ENCODE data around the gene TEX30.
"Not testable (repeated sequence)": the region's sequence is repeated elsewhere in the genome, so short reads cannot be mapped to it uniquely, and the experiment has no call there.

Gene TEX30

GRCh38 chr13:102798581-102799425 lies 25.2 kb upstream of the TEX30 start, which contains the start of the genes BIVM and POGLUT2:
TSS of gene BIVM (plus strand) at chr13:102799119. CDS start at chr13:102807268, 8,149 bp downstream.
TSS of gene POGLUT2 (minus strand) at chr13:102798976. CDS start at chr13:102798670, 306 bp downstream.
- TF ChIP-seq GATA1 (IDR thresholded peaks at IDR 0.05; ENCODE audit: low read depth, low read length) (no peak), POLR2A (IDR thresholded peaks at IDR 0.05; ENCODE audit: low read length) (no peak)

GRCh38 chr13:102793611-102794355 lies 20.2 kb upstream of the TEX30 start:
- no peak for DNase-seq
- TF ChIP-seq POLR2A (IDR thresholded peaks at IDR 0.05; ENCODE audit: low read length) (no peak), GATA1 (IDR thresholded peaks at IDR 0.05; ENCODE audit: low read depth, low read length) (no peak)

More at GRCh38 chr13:102798581-102799425, 25.2 kb upstream of the TEX30 start, which contains the start of the genes BIVM and POGLUT2:
- DNase-seq = peak; percentile 86

GRCh38 chr13:102792396-102792795 lies 18.8 kb upstream of the TEX30 start:
- no peak for TF ChIP-seq POLR2A (IDR thresholded peaks at IDR 0.05; ENCODE audit: low read length)
- TF ChIP-seq GATA1 (IDR thresholded peaks at IDR 0.05; ENCODE audit: low read depth, low read length) = no peak

GRCh38 chr13:102788683-102789082 lies 15.1 kb upstream of the TEX30 start:
- no peak for TF ChIP-seq GATA1 (IDR thresholded peaks at IDR 0.05; ENCODE audit: low read depth, low read length)
- DNase-seq = no peak

More at GRCh38 chr13:102792396-102792795, 18.8 kb upstream of the TEX30 start:
- DNase-seq = no peak

GRCh38 chr13:102784483-102784882 lies 10.9 kb upstream of the TEX30 start:
- DNase-seq = no peak
- TF ChIP-seq POLR2A (IDR thresholded peaks at IDR 0.05; ENCODE audit: low read length) = no peak
- TF ChIP-seq GATA1 (IDR thresholded peaks at IDR 0.05; ENCODE audit: low read depth, low read length) = no peak

- TF ChIP-seq GATA1 (IDR thresholded peaks at IDR 0.05; ENCODE audit: low read depth, low read length) (no peak), POLR2A (IDR thresholded peaks at IDR 0.05; ENCODE audit: low read length) (no peak)
- DNase-seq = no peak
Measured at GRCh38 chr13:102781591-102781990, 8.0 kb upstream of the TEX30 start.

- DNase-seq = not testable (repeated sequence)
Measured at GRCh38 chr13:102780656-102781055, 7.1 kb upstream of the TEX30 start.

- DNase-seq = no peak
- TF ChIP-seq POLR2A (IDR thresholded peaks at IDR 0.05; ENCODE audit: low read length) (no peak), GATA1 (IDR thresholded peaks at IDR 0.05; ENCODE audit: low read depth, low read length) (no peak)
Measured at GRCh38 chr13:102779436-102780159, 6.0 kb upstream of the TEX30 start.

GRCh38 chr13:102777736-102778135 lies 4.2 kb upstream of the TEX30 start:
- no peak for TF ChIP-seq POLR2A (IDR thresholded peaks at IDR 0.05; ENCODE audit: low read length)
- no peak for TF ChIP-seq GATA1 (IDR thresholded peaks at IDR 0.05; ENCODE audit: low read depth, low read length)
- no peak for DNase-seq

GRCh38 chr13:102776271-102776670 lies 2.7 kb upstream of the TEX30 start:
- no peak for TF ChIP-seq POLR2A (IDR thresholded peaks at IDR 0.05; ENCODE audit: low read length)
- TF ChIP-seq GATA1 (IDR thresholded peaks at IDR 0.05; ENCODE audit: low read depth, low read length) = no peak
- no peak for DNase-seq

- TF ChIP-seq GATA1 (IDR thresholded peaks at IDR 0.05; ENCODE audit: low read depth, low read length) = no peak
- no peak for TF ChIP-seq POLR2A (IDR thresholded peaks at IDR 0.05; ENCODE audit: low read length)
- DNase-seq = peak in 1 of 2 experiments; percentile 13
Measured at GRCh38 chr13:102774591-102775520, 1.3 kb upstream of the TEX30 start.

- no peak for DNase-seq
- TF ChIP-seq POLR2A (IDR thresholded peaks at IDR 0.05; ENCODE audit: low read length) (no peak), GATA1 (IDR thresholded peaks at IDR 0.05; ENCODE audit: low read depth, low read length) (no peak)
Measured at GRCh38 chr13:102774214-102774568, 605 bp upstream of the TEX30 start.

GRCh38 chr13:102772042-102772425 lies 1.6 kb downstream of the TEX30 start:
- TF ChIP-seq GATA1 (IDR thresholded peaks at IDR 0.05; ENCODE audit: low read depth, low read length) = no peak
- no peak for TF ChIP-seq POLR2A (IDR thresholded peaks at IDR 0.05; ENCODE audit: low read length)
- DNase-seq = no peak
